Lower leg skin (tissue), 4 donors: Measurements from ENCODE around the gene STRBP. TPM values are rescaled to one million over a fixed set of nuclear protein-coding genes. Genes with fewer than 3 reads are reported as not detected.

ENCODE experiments used
- DNase-seq, 2 donors: peaks; one replicate each; pipeline ENCODE4 v3.0.0-alpha.2; 2019; ENCODE audit warnings: low spot score in 2 of 2
- H3K4me3 ChIP-seq: fragments of 200-600 bp; sonication (generic); 2 replicates; pipeline ENCODE4 v1.5.1; 2017; ENCODE audit warnings: mild to moderate bottlenecking, low read depth; ENCODE audit not compliant: poor library complexity, severe bottlenecking
- CTCF ChIP-seq, 3 donors: fragments of 450-650 bp; IDR thresholded peaks; one replicate each; pipeline ENCODE4 v1.5.1; 2016; ENCODE audit warnings: antibody characterized with exemption in 3 of 3, mild to moderate bottlenecking in 3 of 3, moderate library complexity in 2 of 3
- POLR2A ChIP-seq, 2 donors: fragments of 450-650 bp; IDR thresholded peaks; one replicate each; pipeline ENCODE4 v1.6.1; 2016 to 2017; ENCODE audit warnings: antibody characterized with exemption in 2 of 2, mild to moderate bottlenecking in 1 of 2, moderate library complexity in 1 of 2
- WGBS, 2 donors: methylation state at CpG; one replicate each; pipeline ENCODE4 v1.1.5; 2018; 5-methylcytosine and 5-hydroxymethylcytosine counted together
- intact Hi-C: fragments of 100-400 bp; cut with DNase I; formaldehyde crosslinking; loops from one replicate; pipeline ENCODE4 v1.15.0; 2023; ENCODE audit warnings: low total_unique reads
- total RNA-seq, 4 donors: library from RNA; depleted of rRNA; stranded (reverse); fragments of >200 nt; gene quantifications; one replicate each; pipeline ENCODE4 v1.1.0, GENCODE V29; 2016

The STRBP gene
- total RNA-seq, 4 donors from 2014 or later = 6.5 to 11.8 (median 8.8) TPM

GRCh38 chr9:123311250-123311752 lies 42.9 kb upstream of the STRBP start:
- DNase-seq = no peak
- WGBS, 2 donors = 74 to 77% methylated on average over 9 of the region's 9 CpGs
- intact Hi-C loops = no loop called here
- no peak for TF ChIP-seq POLR2A (IDR thresholded peaks at IDR 0.05)
- TF ChIP-seq CTCF (IDR thresholded peaks at IDR 0.05) = no peak
- no peak overlapping the region for H3K4me3 ChIP-seq

GRCh38 chr9:123310551-123311249 lies 42.3 kb upstream of the STRBP start:
- 74 to 82% methylated on average over 4 of the region's 4 CpGs for WGBS, 2 donors
- TF ChIP-seq POLR2A (IDR thresholded peaks at IDR 0.05) = no peak
- no peak for TF ChIP-seq CTCF (IDR thresholded peaks at IDR 0.05)
- intact Hi-C loops = no loop called here
- peak in 1 of 2 donors; percentile 29 for DNase-seq
- no peak overlapping the region for H3K4me3 ChIP-seq

DNA sequence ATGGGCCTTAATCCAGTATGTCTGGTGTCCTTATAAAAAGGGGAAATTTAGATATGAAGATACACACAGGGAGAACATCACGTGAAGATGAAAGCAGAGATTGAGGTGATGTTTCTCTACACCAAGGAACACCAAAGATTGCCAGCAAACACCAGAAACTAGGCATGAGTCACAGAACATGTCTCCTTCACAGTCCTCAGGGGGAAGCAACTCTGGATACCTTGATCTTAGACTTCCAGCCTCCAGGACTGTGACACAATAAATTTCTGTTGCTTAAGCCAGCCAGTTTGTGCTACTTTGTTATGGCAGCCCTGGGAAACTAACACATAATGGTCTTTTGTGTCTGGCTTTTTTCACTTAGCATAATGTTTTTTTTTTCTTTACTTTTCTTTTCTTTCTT lies 41.2 kb upstream of the STRBP start:
- WGBS, 2 donors = 75 to 95% methylated on average over 1 of the region's 1 CpG
- TF ChIP-seq POLR2A (IDR thresholded peaks at IDR 0.05) = no peak
- TF ChIP-seq CTCF (IDR thresholded peaks at IDR 0.05) = no peak
- intact Hi-C loops = no loop called here
- peak in 1 of 2 donors; percentile 9 for DNase-seq
- H3K4me3 ChIP-seq = no peak overlapping the region

- TF ChIP-seq POLR2A (IDR thresholded peaks at IDR 0.05) = no peak
- TF ChIP-seq CTCF (IDR thresholded peaks at IDR 0.05) = no peak
- DNase-seq = no peak
- no peak overlapping the region for H3K4me3 ChIP-seq
- WGBS, 2 donors = 61 to 75% methylated on average over 4 of the region's 4 CpGs
- intact Hi-C loops = no loop called here
These were observed 37.5 kb upstream of the STRBP start for GRCh38 chr9:123305879-123306278.

- TF ChIP-seq CTCF (IDR thresholded peaks at IDR 0.05) (no peak), POLR2A (IDR thresholded peaks at IDR 0.05) (no peak)
- no peak overlapping the region for H3K4me3 ChIP-seq
- intact Hi-C loops = no loop called here
- peak in 1 of 2 donors; percentile 40 for DNase-seq
- 88 to 90% methylated on average over 4 of the region's 4 CpGs for WGBS, 2 donors
These were observed 35.9 kb upstream of the STRBP start for GRCh38 chr9:123304340-123304691.
